ENCODE results near the gene LRRC75A.

The LRRC75A gene

GRCh38 chr17:16527298-16527697 lies 35.3 kb upstream of the LRRC75A start:
- TF ChIP-seq REST (IDR thresholded peaks at IDR 0.05; ENCODE audit: insufficient read depth in 1 of 2, low read depth in 2 of 2, low read length in 2 of 2) (no peak), SIN3A (IDR thresholded peaks at IDR 0.05; ENCODE audit: borderline replicate concordance, insufficient read depth, low read length) (no peak), FOXP2 (optimal IDR thresholded peaks at IDR 0.05; ENCODE audit: borderline replicate concordance, extremely low read depth, extremely low read length, insufficient read depth) (no peak), POLR2AphosphoS5 (IDR thresholded peaks at IDR 0.05; ENCODE audit: low read depth, low read length) (no peak), TAF1 (IDR thresholded peaks at IDR 0.05; ENCODE audit: borderline replicate concordance, insufficient read depth, low read length) (no peak)

GRCh38 chr17:16521070-16521727 lies 29.2 kb upstream of the LRRC75A start:
- no peak for TF ChIP-seq POLR2AphosphoS5 (IDR thresholded peaks at IDR 0.05; ENCODE audit: low read depth, low read length)
- TF ChIP-seq FOXP2 (optimal IDR thresholded peaks at IDR 0.05; ENCODE audit: borderline replicate concordance, extremely low read depth, extremely low read length, insufficient read depth) = no peak
- no peak for TF ChIP-seq SIN3A (IDR thresholded peaks at IDR 0.05; ENCODE audit: borderline replicate concordance, insufficient read depth, low read length)
- no peak for TF ChIP-seq REST (IDR thresholded peaks at IDR 0.05; ENCODE audit: insufficient read depth in 1 of 2, low read depth in 2 of 2, low read length in 2 of 2)
- TF ChIP-seq TAF1 (IDR thresholded peaks at IDR 0.05; ENCODE audit: borderline replicate concordance, insufficient read depth, low read length) = no peak

- TF ChIP-seq REST (IDR thresholded peaks at IDR 0.05; ENCODE audit: insufficient read depth in 1 of 2, low read depth in 2 of 2, low read length in 2 of 2) (no peak), TAF1 (IDR thresholded peaks at IDR 0.05; ENCODE audit: borderline replicate concordance, insufficient read depth, low read length) (no peak), FOXP2 (optimal IDR thresholded peaks at IDR 0.05; ENCODE audit: borderline replicate concordance, extremely low read depth, extremely low read length, insufficient read depth) (no peak), SIN3A (IDR thresholded peaks at IDR 0.05; ENCODE audit: borderline replicate concordance, insufficient read depth, low read length) (no peak), POLR2AphosphoS5 (IDR thresholded peaks at IDR 0.05; ENCODE audit: low read depth, low read length) (no peak)
These were observed 27.0 kb upstream of the LRRC75A start for GRCh38 chr17:16519021-16519420.

- no peak for TF ChIP-seq TAF1 (IDR thresholded peaks at IDR 0.05; ENCODE audit: borderline replicate concordance, insufficient read depth, low read length)
- TF ChIP-seq SIN3A (IDR thresholded peaks at IDR 0.05; ENCODE audit: borderline replicate concordance, insufficient read depth, low read length) = no peak
- no peak for TF ChIP-seq FOXP2 (optimal IDR thresholded peaks at IDR 0.05; ENCODE audit: borderline replicate concordance, extremely low read depth, extremely low read length, insufficient read depth)
- no peak for TF ChIP-seq REST (IDR thresholded peaks at IDR 0.05; ENCODE audit: insufficient read depth in 1 of 2, low read depth in 2 of 2, low read length in 2 of 2)
- no peak for TF ChIP-seq POLR2AphosphoS5 (IDR thresholded peaks at IDR 0.05; ENCODE audit: low read depth, low read length)
These were observed 25.5 kb upstream of the LRRC75A start for GRCh38 chr17:16517477-16517876.
